Thymus (tissue), 11 donors: ENCODE data around the gene AKAP10. TPM values are rescaled to one million over a fixed set of nuclear protein-coding genes. Genes with fewer than 3 reads are reported as not detected.
"Not testable (repeated sequence)": the region's sequence is repeated elsewhere in the genome, so short reads cannot be mapped to it uniquely, and the experiment has no call there.

Source experiments
- DNase-seq, 9 donors: peaks; one replicate each; pipeline ENCODE4 v3.0.0-alpha.2; 2013; ENCODE audit warnings: low spot score in 9 of 9, low read depth in 6 of 9, missing footprints in 1 of 9
- H3K27ac ChIP-seq, 2 donors: one replicate each; pipeline ENCODE4 v1.5.1; 2013; ENCODE audit warnings: control low read depth in 1 of 2, low read depth in 1 of 2, low read length in 1 of 2, mild to moderate bottlenecking in 1 of 2, moderate library complexity in 1 of 2
- H3K27me3 ChIP-seq, 2 donors: one replicate each; pipeline ENCODE4 v1.5.1; 2013; ENCODE audit warnings: low read length in 1 of 2; ENCODE audit not compliant: control insufficient read depth in 2 of 2, insufficient read depth in 1 of 2
- H3K36me3 ChIP-seq, 2 donors: one replicate each; pipeline ENCODE4 v1.5.1; 2013; ENCODE audit warnings: low read length in 1 of 2, mild to moderate bottlenecking in 1 of 2, moderate library complexity in 1 of 2; ENCODE audit not compliant: control insufficient read depth in 2 of 2, insufficient read depth in 2 of 2
- H3K4me1 ChIP-seq, 2 donors: one replicate each; pipeline ENCODE4 v1.5.1; 2013; ENCODE audit warnings: low read length in 2 of 2; ENCODE audit not compliant: control insufficient read depth in 2 of 2, insufficient read depth in 2 of 2
- H3K4me3 ChIP-seq, 2 donors: one replicate each; pipeline ENCODE4 v1.5.1; 2013; ENCODE audit warnings: low read length in 2 of 2, control low read depth in 1 of 2, mild to moderate bottlenecking in 1 of 2
- H3K9me3 ChIP-seq, 2 donors: one replicate each; pipeline ENCODE4 v1.5.1; 2013; ENCODE audit warnings: low read length in 1 of 2, mild to moderate bottlenecking in 1 of 2; ENCODE audit not compliant: control insufficient read depth in 2 of 2, insufficient read depth in 1 of 2
- WGBS: extraction: QIAGEN DNeasy Blood & Tissue Kit; methylation state at CpG from one replicate; pipeline ENCODE4 v1.1.7; 2013; 5-methylcytosine and 5-hydroxymethylcytosine counted together
- polyA plus RNA-seq: library from polyadenylated mRNA; stranded (reverse); fragments of 200-250 nt; gene quantifications from one replicate; pipeline ENCODE4 v1.2.3, GENCODE V29; 2013
- total RNA-seq: library from RNA; stranded (reverse); fragments of 120-200 nt; gene quantifications from one replicate; pipeline ENCODE4 v1.2.4, GENCODE V29; 2013
- donor health status: healthy.

The AKAP10 gene
- total and polyA plus RNA-seq, 2 donors, result 14.3 to 24.9 TPM

GRCh38 chr17:19890554-19890953 is 87.1 kb downstream of the AKAP10 start:
- not testable (repeated sequence) for H3K9me3 ChIP-seq, DNase-seq, H3K27ac ChIP-seq, H3K27me3 ChIP-seq, H3K4me1 ChIP-seq, H3K4me3 ChIP-seq, H3K36me3 ChIP-seq
- 98% methylated on average over 5 of the region's 5 CpGs for WGBS

- H3K27ac ChIP-seq, H3K4me1 ChIP-seq, DNase-seq, H3K9me3 ChIP-seq, H3K36me3 ChIP-seq, H3K27me3 ChIP-seq, H3K4me3 ChIP-seq: not testable (repeated sequence)
- WGBS, result 98% methylated on average over 5 of the region's 5 CpGs
Measured at GRCh38 chr17:19890001-19890400, 87.6 kb downstream of the AKAP10 start.

DNA sequence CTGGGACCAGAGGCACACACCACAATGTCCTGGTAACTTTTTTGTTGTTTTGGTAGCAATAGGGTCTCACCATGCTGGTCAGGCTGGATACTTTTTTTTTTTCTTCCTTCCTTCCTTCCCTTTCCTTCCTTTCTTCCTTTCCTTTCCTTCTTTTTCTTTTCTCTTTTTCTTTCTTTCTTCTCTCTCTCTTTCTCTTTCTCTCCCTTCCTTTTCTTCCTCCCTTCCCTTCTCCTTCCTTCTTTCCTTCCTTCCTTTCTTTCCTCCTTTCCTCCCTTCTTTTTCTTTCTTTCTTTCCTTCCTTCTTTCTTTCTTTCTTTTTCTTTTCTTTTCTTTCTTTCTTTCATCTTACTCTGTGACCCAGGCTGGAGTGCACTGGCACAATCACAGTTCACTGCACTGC is 91.5 kb downstream of the AKAP10 start:
- Histone ChIP-seq H3K4me1 (no peaks in the 10 kb centered on the region), H3K27me3 (no peaks in the 10 kb centered on the region), H3K4me3 (no peak overlapping the region), H3K9me3 (no peaks in the 10 kb centered on the region), H3K27ac (no peak overlapping the region), H3K36me3 (no peaks in the 10 kb centered on the region)
- no peak for DNase-seq

- Histone ChIP-seq H3K27ac (no peak overlapping the region), H3K9me3 (no peaks in the 10 kb centered on the region), H3K4me3 (no peak overlapping the region), H3K36me3 (no peaks in the 10 kb centered on the region), H3K4me1 (no peaks in the 10 kb centered on the region), H3K27me3 (no peaks in the 10 kb centered on the region)
- DNase-seq, result no peak
- WGBS, result 91% methylated on average over 8 of the region's 8 CpGs
Measured at GRCh38 chr17:19883537-19884215, 94.0 kb downstream of the AKAP10 start.

GRCh38 chr17:19880393-19880792 is 97.2 kb downstream of the AKAP10 start:
- no peaks in the 10 kb centered on the region for H3K27me3 ChIP-seq
- H3K27ac ChIP-seq, result no peak overlapping the region
- H3K36me3 ChIP-seq, result no peaks in the 10 kb centered on the region
- no peaks in the 10 kb centered on the region for H3K9me3 ChIP-seq
- H3K4me1 ChIP-seq, result peaks cover 12 to 17% of the 10 kb centered on the region in 2 donors
- H3K4me3 ChIP-seq, result no peak overlapping the region
- DNase-seq, result no peak
- 96% methylated on average over 4 of the region's 4 CpGs for WGBS

GRCh38 chr17:19877364-19877945 is 100.2 kb downstream of the AKAP10 start:
- Histone ChIP-seq H3K4me3 (no peak overlapping the region), H3K27me3 (no peaks in the 10 kb centered on the region), H3K27ac (peak overlapping the region; percentile 50 to 80), H3K9me3 (peaks cover 0 to 2% of the 10 kb centered on the region in 2 donors), H3K36me3 (no peaks in the 10 kb centered on the region), H3K4me1 (peaks cover 12 to 19% of the 10 kb centered on the region in 2 donors)
- peak in 1 of 9 donors; percentile 34 for DNase-seq
- 38% methylated on average over 6 of the region's 6 CpGs for WGBS

DNA sequence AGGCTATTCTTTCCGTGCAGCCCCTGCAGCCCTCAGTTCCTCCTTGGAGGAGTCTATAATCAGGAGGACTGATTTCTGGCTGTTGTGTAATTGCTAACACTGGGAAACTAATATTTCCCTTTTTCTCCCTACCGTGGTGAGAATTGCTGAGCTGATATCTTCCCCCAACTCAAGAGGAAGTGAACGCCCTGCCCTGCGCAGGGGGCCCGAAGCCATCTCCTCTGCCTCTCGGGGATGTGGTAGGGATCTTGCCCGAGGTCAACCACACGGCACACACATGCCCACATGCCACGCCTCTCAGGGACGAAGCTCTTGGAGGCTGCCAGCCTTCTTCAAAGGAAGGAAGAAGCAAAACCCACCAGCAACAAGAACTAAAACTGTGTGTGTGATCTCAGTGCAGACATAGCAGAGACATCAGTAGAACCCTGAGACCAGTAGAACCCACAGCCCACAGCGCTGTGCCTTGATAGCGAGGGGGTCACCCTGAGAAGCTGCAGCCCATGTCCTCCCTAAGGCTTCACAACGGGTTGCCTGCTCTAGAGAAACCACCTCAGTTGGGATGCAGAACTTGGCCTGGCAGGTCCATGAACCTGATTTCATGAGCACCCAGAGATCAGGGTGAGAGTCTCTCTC is 101.0 kb downstream of the AKAP10 start:
- H3K4me3 ChIP-seq, result no peak overlapping the region
- peaks cover 12 to 19% of the 10 kb centered on the region in 2 donors for H3K4me1 ChIP-seq
- H3K9me3 ChIP-seq, result peaks cover 0 to 2% of the 10 kb centered on the region in 2 donors
- 4% methylated on average over 13 of the region's 13 CpGs for WGBS
- no peaks in the 10 kb centered on the region for H3K36me3 ChIP-seq
- peak in 4 of 9 donors; percentile 36 to 79 (median 54) for DNase-seq
- H3K27me3 ChIP-seq, result no peaks in the 10 kb centered on the region
- H3K27ac ChIP-seq, result peak overlapping the region; percentile 38 to 50

DNA sequence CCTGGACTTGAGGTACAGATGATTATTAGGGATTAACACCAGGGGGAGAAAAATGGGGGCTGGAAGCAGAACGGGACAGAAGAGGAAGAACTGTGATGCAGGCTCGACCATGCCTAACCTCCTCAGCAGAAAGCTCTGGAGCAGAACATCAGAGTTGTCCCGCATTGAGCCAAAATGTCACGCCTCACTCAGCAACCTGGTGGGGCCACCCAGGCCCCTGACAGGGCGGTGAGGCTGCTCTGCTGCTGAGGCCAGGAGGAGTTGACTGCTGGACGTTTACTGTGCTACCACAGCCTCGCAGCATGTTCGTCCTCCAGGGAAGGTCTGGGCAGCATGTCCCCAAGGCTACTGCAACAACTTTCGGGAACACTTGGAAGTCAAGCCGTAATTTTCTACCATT is 103.4 kb downstream of the AKAP10 start:
- WGBS, result 95% methylated on average over 10 of the region's 10 CpGs
- H3K27me3 ChIP-seq, result peaks cover 0 to under 1% of the 10 kb centered on the region in 2 donors
- no peak for DNase-seq

DNA sequence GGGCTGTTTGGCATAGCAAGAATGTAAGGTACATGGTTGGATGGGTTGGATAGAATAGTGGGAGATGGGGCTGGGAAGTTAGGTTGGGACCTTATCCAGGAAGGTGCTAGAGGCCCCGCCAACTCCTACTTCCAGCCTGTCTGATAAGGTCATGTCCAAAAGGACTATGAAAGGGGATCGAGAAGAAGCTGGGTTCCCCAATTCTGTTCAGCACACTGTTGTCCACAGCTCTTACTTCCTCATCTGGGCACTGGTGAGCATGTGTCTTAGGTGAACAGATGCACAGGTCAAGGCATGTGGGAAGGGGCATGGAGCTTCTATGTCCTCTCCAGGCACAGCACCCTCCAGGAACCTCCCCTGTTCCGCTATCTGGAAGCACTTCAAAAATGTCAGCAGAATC is 104.3 kb downstream of the AKAP10 start:
- Histone ChIP-seq H3K27ac (no peak overlapping the region), H3K4me3 (no peak overlapping the region), H3K9me3 (peaks cover 0 to 3% of the 10 kb centered on the region in 2 donors), H3K36me3 (no peaks in the 10 kb centered on the region), H3K27me3 (peaks cover under 1 to 7% of the 10 kb centered on the region in 2 donors), H3K4me1 (peaks cover 19 to 31% of the 10 kb centered on the region in 2 donors)
- no peak for DNase-seq
- WGBS, result 96% methylated on average over 3 of the region's 3 CpGs

More for the DNA sequence above, 103.4 kb downstream of the AKAP10 start:
- H3K27ac ChIP-seq, result no peak overlapping the region
- H3K4me1 ChIP-seq, result peaks cover 19 to 31% of the 10 kb centered on the region in 2 donors
- peaks cover 0 to 2% of the 10 kb centered on the region in 2 donors for H3K9me3 ChIP-seq
- no peaks in the 10 kb centered on the region for H3K36me3 ChIP-seq
- no peak overlapping the region for H3K4me3 ChIP-seq
